DMS53 treated with DMSO at 0.1 percent for 48 hours (cell line): ENCODE results near the gene SIMC1.
"Not testable (repeated sequence)": the region's sequence is repeated elsewhere in the genome, so short reads cannot be mapped to it uniquely, and the experiment has no call there.

Experiments used
- DNase-seq: peaks from one replicate; lab custom pipeline; 2025; ENCODE audit not compliant: unreplicated experiment; lab: John Stamatoyannopoulos, UW

Gene SIMC1

DNA sequence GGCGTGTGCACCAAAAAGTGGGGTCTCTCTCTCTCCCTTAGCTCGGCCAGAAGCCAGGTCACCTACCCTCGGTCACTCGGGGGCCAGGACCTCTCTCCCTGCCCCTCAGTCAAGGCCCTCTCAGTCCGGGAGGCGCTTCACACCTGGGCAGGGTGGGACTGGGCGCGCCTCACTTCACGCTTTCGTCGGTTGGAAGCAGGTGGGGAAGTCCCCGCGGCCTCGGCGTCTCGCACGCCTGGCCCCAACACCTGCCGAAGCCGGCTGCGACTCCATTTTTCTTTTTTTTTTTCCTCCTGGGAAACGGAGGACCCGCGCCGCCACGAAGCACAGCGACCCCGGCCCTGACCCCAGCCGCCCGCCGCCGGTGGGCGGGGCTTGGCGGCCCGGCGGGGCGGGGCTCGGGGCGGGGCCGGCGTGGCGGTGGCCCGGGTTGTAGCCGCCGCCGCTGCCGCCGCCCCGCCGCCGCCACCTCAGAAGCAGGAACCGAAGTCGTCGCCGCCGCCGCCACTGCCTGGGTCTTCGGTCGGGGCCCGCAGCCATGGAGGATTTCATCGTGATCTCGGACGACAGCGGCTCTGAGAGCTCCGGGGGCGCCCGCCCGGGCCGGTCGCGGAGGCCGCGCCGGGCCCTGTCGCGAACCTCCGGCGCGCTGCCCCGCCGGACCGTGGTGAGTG, at the start of gene SIMC1:
Gene SIMC1, plus strand, starts transcription at position 454 of the 674 bp plus-strand sequence. Its CDS starts 85 bp downstream, at position 539.
- DNase-seq: peak; percentile 2

DNA sequence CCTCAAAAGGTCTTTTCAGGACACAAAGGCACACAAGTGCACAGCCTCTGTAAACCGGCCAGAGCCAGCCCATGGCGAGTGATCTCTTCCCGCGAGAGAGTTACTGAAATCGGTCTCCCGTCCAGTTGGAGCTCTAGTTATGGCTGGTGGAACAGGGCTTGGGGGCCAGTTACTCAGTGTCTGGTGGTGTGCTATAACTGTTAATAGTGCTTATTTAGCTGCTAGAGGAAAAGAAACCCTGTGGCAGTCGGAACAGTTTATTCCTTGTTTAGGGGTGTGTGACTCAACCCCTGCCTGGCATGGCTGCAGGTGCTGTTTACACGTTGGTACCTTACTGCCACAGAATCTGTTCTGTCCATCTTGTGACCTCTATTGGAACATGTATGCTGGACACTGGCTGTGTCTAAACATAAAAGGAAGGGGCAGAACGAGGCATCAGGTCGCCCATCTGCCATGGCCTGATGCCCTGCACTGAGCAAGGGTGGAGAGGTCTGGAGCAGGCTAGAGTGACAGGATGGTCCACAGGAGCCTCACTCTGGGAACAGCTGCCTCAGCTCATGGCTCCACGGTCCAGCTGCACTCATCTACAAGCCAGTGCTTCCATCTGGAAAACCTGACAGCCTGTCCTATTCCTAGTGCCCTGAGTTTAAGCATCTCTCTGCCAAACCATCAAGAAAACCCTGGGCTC, 49.6 kb upstream of the SIMC1 start:
- DNase-seq: peak; percentile 7

DNA sequence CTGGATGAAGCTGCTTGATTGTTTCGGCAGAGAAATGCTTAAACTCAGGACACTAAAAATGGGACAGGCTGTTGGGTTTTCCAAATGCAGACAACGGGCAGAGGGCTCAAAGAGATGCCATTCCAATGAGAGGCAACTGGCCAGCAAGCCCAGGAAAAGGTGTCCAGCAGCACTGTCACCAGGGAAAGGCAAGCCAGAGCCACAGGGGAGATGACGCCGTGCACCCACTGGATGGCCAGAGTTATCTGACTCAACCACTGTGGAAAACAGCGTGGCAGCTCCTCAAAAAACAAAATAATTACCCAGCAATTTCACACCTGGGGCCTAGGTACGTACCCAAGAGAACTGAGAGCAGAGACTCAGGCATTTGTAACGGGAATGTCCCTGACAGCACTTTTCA, 48.4 kb upstream of the SIMC1 start:
- DNase-seq: no peak

DNA sequence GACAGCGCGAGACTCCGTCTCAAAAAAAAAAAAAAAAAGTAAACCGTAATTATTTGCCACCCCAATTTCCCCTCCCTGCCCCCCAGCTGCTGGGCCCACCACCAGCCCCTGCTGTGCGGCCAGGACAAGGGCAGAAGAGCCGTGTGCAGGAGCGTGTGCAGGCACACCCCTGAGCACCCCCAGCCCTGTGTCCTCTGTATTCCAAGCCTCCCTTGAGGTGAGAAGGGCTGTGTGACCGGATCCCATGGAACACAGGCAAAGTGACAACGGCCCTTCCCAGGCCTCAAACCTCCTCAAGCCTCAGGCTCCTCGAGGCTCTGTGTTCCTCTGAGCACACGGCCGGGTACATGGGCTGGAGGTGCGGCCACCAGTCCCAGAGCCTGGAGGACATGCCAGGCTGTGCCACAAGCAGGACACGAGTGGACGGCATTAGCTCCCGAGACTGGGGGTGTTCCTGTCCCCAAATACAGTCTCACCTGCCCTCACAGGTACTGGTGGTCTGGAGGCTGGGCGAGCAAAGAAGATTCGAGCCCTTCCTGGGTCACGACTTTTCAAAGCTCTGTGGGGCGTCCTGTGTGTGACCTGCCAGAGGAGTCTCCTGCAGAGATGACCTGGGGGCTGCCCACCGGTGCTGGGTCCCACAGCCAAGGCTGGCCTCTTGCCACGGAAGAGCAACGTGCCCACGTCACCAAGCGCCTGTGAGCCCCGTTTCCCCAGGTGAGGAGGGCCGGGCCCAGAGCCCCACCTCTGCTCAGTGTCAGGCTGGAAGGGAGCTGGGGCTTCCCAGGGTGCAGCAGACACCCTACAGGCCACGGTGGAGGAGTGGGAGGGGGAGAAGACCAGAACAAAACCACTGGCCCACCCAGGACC, 47.1 kb upstream of the SIMC1 start:
- no peak for DNase-seq

DNA sequence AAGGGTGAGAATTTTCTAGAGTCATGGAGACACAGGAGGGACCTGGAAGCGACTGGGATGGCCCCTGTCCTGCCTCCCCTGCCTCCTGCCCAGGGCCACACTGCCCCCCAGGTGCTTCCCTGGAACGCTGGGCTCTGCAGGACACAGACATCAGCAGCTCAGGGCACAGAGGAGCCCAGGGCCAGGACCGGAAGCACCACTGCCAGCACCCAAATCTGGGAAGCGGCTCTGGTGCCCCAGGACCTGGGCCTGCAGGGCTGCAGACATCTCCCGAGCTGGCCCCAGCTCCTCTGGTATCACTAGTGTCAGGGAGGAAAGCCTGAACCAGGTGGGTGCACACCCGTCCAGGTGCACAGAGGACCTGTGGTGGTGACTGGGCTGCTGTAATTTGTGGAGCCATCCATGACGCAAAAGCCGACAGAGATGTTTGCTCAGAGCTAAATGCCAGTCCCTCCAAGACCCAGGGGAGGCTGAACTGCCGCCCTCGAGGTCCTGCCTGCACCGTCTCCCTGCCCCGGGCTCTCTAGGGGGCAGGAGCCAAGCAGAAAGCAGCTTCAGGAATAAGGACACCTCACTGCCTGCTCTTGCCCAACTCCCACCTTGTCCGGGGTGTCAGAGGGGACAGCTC, 46.0 kb upstream of the SIMC1 start:
- DNase-seq: peak; percentile 90

DNA sequence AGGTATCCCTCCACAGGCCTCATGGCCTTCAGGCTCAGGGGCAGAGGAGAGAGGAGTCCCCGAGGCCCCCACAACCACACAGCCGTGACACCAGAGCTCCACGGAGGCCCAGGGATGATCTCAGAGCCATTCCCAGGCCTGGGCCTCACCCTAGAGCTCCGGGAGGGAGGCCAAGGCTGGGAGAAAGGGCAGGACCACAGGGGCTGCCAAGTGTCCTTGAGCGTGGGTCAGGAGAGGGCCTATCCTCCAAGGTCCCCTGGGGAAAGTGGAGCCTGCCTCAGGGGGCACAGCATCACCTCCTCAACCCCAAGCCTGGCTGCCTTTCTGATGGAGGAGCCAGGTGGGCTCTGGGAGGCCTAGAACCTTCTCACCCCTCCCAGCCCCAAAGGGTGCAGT, 45.5 kb upstream of the SIMC1 start:
- DNase-seq: not testable (repeated sequence)

DNA sequence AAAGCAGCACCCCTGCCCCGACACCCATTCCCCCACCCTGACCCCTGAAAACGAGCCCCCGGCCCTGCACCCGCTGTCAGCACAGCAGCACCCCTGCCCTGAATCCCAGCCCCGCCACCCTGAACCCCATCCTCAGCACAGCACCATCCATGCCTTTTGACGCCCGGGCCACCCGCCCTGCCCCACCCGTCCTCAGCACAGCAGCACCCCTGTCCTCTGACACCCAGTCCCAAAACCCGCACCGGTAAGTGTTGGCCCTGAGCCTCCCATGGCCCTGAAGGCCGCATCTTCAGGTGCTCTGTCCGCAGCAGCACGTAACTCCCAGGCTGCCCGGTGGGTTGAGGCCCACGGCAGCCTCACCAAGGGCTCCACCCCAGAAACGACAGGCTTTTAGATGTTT, 44.6 kb upstream of the SIMC1 start:
- DNase-seq: not testable (repeated sequence)

DNA sequence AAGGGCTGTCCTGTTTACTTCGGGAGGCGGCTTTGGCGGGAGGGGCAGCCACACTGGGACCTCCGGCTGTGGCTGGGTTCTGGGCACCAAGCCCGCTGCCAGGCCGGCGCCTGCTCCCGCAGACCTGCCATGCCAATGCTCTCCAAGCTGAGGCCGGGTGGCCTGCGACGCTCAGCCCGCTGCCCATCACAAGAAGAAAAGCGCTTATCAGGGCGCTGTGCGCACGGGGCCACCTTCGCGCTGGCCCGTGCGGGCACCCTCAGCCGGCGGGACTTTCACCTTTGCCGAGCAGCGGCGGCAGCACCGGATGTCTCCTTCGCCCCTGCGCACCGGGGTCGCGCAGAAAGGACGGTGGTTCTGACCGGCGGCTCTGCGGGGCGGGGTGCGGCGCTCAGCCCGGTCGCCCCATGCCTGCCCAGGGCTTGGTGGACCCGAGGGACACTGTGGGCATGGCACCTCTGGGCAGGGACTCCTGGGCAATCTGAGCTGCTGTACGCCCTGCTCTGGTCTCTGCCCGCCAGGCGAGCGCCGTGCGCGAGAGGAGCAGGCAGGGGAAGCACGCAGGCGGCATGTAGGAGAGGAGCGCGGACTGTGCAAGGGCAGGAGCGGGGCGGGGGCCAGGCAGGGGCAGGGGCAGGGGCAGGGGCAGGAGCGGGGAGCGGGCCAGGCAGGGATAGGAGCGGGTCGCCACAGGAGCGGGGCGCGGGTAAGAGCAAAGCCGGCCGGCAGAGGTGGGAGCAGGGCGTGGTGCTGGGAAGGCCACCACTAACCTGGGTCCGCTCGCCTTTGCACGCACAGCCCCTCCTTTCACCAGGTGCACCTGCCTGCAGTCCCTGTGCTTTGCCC, 43.8 kb upstream of the SIMC1 start:
- DNase-seq: peak; percentile 26

DNA sequence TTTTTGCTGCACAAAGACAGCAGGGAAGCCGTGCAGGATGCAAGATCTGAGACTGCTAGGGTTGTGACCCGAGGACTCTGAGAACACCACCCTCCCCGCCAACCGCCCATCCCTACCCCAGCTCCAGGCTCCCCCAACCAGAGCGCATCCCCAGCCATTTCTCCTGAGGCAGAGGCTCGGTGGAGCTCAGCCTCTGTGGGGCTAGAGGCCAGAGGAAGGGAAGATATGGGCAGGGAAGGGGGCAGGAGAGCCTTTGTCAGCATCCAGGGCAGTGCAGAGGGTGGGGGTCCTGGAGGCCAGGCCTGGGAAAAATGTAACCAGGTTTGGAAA, 43.2 kb upstream of the SIMC1 start:
- not testable (repeated sequence) for DNase-seq

DNA sequence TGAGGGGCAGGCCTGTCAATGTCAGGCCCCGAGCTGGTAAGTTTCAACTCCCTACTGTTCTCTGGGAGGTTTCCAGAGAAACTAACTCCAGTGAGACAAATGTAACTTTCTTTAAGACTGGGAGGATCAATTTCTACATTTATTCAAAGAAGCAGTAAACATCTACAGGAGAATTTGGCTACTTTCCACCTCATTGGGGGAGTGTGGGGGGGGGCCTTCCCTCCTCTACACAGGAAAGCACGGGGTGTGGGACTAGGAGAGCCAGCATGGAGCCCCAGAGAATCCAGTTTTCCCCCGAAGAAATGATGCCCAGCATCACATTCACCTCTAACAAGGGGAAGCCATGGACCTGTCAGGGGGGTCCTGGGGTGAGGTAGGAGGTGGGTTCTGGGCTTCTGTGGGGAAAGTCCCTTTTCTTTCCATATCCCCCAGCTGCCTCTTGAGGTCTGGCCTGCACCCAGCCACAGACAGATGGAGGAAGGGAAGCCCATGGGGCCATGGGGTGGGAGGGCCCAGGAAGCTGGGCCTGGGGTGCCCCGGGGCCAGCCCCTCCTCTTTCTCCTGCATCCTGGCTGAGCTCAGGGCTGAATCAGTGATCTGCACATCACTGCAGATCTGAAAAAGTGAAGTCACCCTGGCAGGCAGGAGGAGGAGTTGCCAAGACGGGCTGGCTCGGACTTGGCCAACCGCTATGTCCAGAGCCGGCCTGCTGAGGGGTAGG, 42.6 kb upstream of the SIMC1 start:
- not testable (repeated sequence) for DNase-seq

DNA sequence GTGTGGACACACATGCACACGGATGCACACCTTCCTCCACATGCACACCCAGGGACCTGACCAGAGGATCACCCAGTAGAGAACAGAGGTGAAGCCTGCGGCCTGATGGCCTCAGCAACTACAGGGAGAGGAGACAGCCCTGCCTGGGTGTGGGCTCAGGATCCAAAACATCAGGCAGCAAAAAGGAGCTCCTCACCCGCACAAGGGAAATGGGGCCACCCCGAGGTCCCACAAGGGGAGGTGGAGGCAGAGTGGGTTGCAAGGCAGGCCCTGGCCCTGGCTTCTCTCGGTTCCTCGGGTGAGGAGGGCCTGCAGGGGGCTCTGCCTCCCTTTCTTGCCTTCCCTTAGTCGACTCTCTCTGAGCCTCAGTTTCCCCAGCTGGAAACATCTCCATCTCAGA, 41.4 kb upstream of the SIMC1 start:
- not testable (repeated sequence) for DNase-seq

DNA sequence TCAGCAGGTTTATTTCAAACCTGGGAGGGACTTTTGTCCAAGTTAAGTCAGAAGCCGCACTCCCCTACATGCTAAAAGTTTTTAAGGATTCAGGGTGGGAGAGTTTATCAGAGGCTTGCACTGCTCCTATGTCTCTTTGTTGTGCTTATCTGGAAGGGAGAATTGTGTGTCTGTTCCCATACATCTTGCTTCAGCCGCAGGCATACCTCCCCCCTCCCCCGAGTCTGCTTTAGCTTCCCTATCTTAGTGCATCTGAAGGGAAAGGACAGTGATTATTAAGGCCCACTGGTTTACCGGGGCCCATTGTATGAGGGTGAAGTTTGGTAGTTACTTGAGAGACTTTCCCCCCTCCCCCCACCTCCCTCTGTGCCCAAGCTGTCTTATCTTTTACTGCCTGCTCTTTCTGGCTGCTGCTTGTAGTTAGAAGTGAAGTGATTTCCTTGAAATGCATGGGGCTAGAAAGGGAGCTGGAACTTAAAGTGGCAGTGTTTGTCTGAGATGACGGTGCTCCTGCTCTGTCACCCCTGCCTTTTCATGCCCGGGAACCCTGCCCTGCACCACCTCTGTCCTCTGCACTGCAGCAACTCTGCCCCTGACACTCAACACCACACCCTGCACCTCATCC, 40.9 kb upstream of the SIMC1 start:
- not testable (repeated sequence) for DNase-seq

DNA sequence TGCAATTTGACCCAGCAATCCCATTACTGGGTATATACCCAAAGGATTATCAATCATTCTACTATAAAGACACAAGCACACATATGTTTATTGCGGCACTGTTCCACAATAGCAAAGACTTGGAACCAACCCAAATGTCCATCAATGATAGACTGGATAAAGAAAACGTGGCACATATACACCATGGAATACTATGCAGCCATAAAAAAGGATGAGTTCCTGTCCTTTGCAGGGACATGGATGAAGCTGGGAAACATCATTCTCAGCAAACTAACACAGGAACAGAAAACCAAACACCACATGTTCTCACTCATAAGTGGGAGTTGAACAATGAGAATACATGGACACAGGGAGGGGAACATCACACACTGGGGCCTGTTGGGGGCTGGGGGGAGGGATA, 39.9 kb upstream of the SIMC1 start:
- not testable (repeated sequence) for DNase-seq

DNA sequence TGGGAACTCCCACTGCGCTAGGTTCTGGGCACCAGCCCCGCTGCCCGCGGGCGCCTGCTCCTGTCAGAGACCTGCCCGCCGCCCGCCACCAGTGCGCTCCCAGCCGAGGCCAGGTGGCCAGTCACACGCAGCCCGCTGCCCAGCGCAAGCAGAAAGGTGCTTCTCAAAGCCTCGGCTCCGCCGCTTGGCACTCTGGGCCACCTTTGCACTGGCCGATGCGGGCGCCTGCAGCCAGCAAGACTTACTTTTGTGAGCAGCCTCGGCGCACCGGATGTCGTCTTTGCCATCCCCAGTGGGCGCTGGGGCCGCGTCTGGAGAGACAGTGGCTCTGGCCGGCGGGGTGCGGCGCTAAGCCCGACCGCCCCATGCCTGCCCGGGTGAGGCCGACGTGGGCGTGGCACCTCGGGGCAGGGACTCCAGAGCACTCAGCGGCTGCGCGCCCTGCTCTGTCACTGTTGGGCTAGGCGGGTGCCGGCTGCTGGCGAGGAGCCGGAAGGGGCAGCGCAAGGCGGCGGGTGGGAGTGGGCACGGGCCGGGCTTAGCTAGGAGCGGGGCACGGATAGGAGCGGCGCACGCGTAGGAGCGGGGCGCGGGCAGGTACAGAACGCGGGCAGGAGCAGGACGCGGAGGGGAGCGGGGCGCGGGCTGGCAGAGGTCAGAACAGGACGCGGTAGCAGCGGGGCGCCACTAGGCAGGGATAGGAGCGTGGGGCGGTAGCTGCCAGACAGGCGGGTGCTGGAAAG, 39.1 kb upstream of the SIMC1 start:
- DNase-seq: peak; percentile 68

DNA sequence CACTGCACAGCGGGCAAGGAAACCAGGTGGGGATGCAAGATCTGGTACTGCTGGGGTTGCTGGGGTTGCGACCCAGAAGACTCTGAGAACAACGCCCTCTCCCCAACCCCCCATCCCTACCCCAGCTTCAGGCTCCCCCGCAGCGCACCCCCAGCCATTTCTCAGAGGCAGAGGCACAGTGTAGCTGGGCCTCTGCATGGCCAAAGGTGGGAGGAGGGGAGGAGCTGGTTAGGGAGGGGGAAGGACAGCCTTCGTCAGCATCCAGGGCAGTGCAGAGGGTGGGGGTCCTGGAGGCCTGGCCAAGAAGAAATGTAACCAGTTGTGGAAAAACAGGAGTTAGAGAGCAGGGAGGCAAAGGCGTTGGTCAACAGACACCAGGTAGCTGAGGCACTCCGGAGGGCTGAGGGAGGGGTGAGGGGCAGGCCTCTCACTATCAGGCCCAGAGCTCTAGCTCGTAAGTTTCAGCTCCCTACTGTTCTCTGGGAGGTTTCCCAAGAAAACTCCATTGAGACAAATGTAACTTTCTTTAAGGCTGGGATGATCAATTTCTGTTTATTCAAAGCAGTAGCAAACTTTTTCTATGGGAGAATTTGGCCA, 38.3 kb upstream of the SIMC1 start:
- DNase-seq: not testable (repeated sequence)

DNA sequence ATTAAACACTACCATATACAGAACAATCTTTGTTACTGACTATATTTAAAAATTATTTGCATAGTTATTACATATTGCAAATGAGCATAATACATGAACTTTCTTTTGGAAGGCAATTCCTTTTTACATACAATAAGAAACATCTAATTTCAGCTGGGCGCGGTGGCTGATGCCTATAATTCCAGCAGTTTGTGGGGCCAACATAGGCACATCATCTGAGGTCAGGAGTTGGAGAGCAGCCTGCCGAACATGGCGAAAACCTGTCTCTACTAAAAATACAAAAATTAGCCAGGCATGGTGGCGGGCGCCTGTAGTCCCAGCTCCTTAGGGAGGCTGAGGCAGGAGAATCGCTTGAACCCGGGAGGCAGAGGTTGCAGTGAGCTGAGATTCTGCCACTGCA, 36.4 kb upstream of the SIMC1 start:
- no peak for DNase-seq

DNA sequence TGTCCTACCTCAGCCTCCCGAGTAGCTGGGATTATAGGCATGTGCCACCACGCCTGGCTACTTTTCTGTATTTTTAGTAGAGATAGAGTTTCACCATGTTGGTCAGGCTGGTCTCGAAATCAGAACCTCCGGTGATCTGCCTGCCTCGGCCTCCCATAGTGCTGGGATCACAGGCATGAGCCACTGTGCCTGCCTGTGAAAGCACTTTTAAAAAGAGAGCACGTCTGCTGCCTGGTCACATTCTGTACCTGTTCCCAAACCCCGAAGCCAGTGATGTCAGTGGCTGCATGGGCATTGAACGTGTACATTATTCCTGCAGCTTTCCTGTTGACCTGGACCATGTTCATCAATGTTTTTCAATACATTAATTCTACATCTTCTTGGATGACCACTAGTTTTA, 35.1 kb upstream of the SIMC1 start:
- no peak for DNase-seq

DNA sequence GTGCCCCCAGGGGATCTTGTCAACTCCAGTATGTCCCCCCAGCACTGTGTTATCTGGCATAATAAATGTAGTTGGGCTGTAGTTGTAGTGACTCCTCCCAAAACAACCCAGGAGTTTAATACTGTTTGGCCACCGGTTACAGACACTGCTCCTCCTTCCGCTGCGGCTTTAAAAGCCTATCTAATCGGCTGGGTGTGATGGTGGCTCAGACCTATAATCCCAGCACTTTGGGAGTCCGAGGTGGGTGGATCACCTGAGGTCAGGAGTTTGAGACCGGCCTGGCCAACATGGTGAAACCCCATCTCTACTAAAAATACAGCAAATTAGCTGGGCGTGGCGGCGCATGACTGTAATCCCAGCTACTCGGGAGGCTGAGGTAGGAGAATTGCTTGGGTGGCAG, 34.7 kb upstream of the SIMC1 start:
- DNase-seq: not testable (repeated sequence)
